HepG2 (cell line): Measurements from ENCODE around the gene CBFA2T2. TPM values are rescaled to one million over a fixed set of nuclear protein-coding genes. Genes with fewer than 3 reads are reported as not detected.
A peak's percentile ranks its signal among the peaks of the same experiment; 100 is the strongest.

Experiments
- ATRX ChIP-seq: sonication (generic); formaldehyde crosslinking; IDR thresholded peaks from 2 replicates; pipeline ENCODE4 v1.4.0; 2020; ENCODE audit warnings: missing genetic modification reagents, borderline replicate concordance
- CREB1 ChIP-seq, 2 experiments: fragments of 450-650 bp in 1 of 2; IDR thresholded peaks; 2 replicates each; pipeline ENCODE4 v1.6.1; 2016 to 2017; ENCODE audit warnings: control low read depth in 1 of 2, mild to moderate bottlenecking in 1 of 2, missing compliant biosample characterization in 1 of 2, missing genetic modification characterization in 1 of 2
- HMG20A ChIP-seq: IDR thresholded peaks from 2 replicates; pipeline ENCODE4 v1.6.1; 2016; ENCODE audit warnings: borderline replicate concordance
- HNF4G ChIP-seq, 2 experiments: sonication (generic) in 1 of 2; formaldehyde crosslinking in 1 of 2; IDR thresholded peaks; 2 replicates each; pipeline versions ENCODE4 v1.4.0 to v1.6.1; 2011 to 2020; ENCODE audit warnings: borderline replicate concordance in 2 of 2, low read depth in 2 of 2, mild to moderate bottlenecking in 2 of 2, low read length in 1 of 2, missing genetic modification reagents in 1 of 2, moderate library complexity in 1 of 2
- HNRNPK ChIP-seq: fragments of 200-400 bp; formaldehyde crosslinking; IDR thresholded peaks from 2 replicates; pipeline ENCODE4 v1.6.1; 2018; ENCODE audit warnings: low read length, low read depth, moderate library complexity, mild to moderate bottlenecking; ENCODE audit not compliant: poor library complexity, severe bottlenecking
- JARID2 ChIP-seq: sonication (generic); formaldehyde crosslinking; IDR thresholded peaks from 2 replicates; pipeline ENCODE4 v1.8.1; 2023; ENCODE audit warnings: missing genetic modification reagents, inconsistent platforms; ENCODE audit not compliant: insufficient replicate concordance
- MED13 ChIP-seq: sonication (generic); formaldehyde crosslinking; IDR thresholded peaks from 2 replicates; pipeline ENCODE4 v1.5.0; 2020; ENCODE audit warnings: missing genetic modification reagents
- NRL ChIP-seq: sonication (generic); formaldehyde crosslinking; IDR thresholded peaks from 2 replicates; pipeline ENCODE4 v1.5.0; 2020; ENCODE audit warnings: missing genetic modification reagents, mild to moderate bottlenecking, moderate library complexity, borderline replicate concordance
- POLR2AphosphoS2 ChIP-seq: IDR thresholded peaks from 2 replicates; pipeline ENCODE4 v1.6.1; 2011; ENCODE audit warnings: low read depth, low read length, improper control_type of control experiment
- SOX13 ChIP-seq, 3 experiments: fragments of 450-650 bp in 1 of 3; sonication (generic) in 1 of 3; formaldehyde crosslinking in 1 of 3; IDR thresholded peaks in 2 of 3; conservative IDR thresholded peaks in 1 of 3; 2 replicates each; pipeline versions ENCODE4 v1.5.0 to v1.6.1; 2016 to 2020; ENCODE audit warnings: antibody characterized with exemption in 1 of 3, mild to moderate bottlenecking in 1 of 3, missing compliant biosample characterization in 1 of 3, missing genetic modification reagents in 1 of 3, moderate library complexity in 1 of 3
- SRSF4 ChIP-seq: fragments of 200-400 bp; formaldehyde crosslinking; IDR thresholded peaks from one replicate; pipeline ENCODE4 v1.6.1; 2018; ENCODE audit warnings: mild to moderate bottlenecking, low read depth, low read length, moderate library complexity; ENCODE audit not compliant: poor library complexity, severe bottlenecking
- ZNF256 ChIP-seq: sonication (generic); formaldehyde crosslinking; conservative IDR thresholded peaks from 2 replicates; pipeline ENCODE4 v1.4.0; 2020; ENCODE audit warnings: missing genetic modification reagents
- ZNF263 ChIP-seq: sonication (generic); formaldehyde crosslinking; IDR thresholded peaks from 2 replicates; pipeline ENCODE4 v1.4.0; 2020; ENCODE audit warnings: missing genetic modification reagents
- ZNF274 ChIP-seq: sonication (generic); formaldehyde crosslinking; IDR thresholded peaks from 2 replicates; pipeline ENCODE4 v1.5.1; 2020; ENCODE audit warnings: mild to moderate bottlenecking, missing genetic modification reagents
- ZNF550 ChIP-seq: sonication (generic); formaldehyde crosslinking; IDR thresholded peaks from 2 replicates; pipeline ENCODE4 v1.4.0; 2020; ENCODE audit warnings: mild to moderate bottlenecking, missing genetic modification reagents, borderline replicate concordance
- ZNF570 ChIP-seq: sonication (generic); formaldehyde crosslinking; IDR thresholded peaks from 2 replicates; pipeline ENCODE4 v1.4.0; 2020; ENCODE audit warnings: mild to moderate bottlenecking, missing genetic modification reagents, borderline replicate concordance
- ZNF616 ChIP-seq: sonication (generic); formaldehyde crosslinking; IDR thresholded peaks from 2 replicates; pipeline ENCODE4 v1.5.0; 2020; ENCODE audit warnings: low read depth, mild to moderate bottlenecking, missing genetic modification reagents
- ZNF7 ChIP-seq: IDR thresholded peaks from 2 replicates; pipeline ENCODE4 v1.6.1; 2016; ENCODE audit warnings: missing biosample characterization, missing genetic modification reagents
- ZNF75D ChIP-seq: sonication (generic); formaldehyde crosslinking; IDR thresholded peaks from 2 replicates; pipeline ENCODE4 v1.8.1; 2023; ENCODE audit warnings: missing genetic modification reagents, mild to moderate bottlenecking, borderline replicate concordance
- ZNF772 ChIP-seq: sonication (generic); formaldehyde crosslinking; IDR thresholded peaks from 2 replicates; pipeline ENCODE4 v1.5.0; 2020; ENCODE audit warnings: mild to moderate bottlenecking, missing genetic modification reagents
- ZNF83 ChIP-seq: sonication (generic); formaldehyde crosslinking; IDR thresholded peaks from 2 replicates; pipeline ENCODE4 v1.4.0; 2020; ENCODE audit warnings: missing genetic modification reagents, mild to moderate bottlenecking, borderline replicate concordance
- ZSCAN22 ChIP-seq: sonication (generic); formaldehyde crosslinking; IDR thresholded peaks from 2 replicates; pipeline ENCODE4 v1.4.0; 2020; ENCODE audit warnings: mild to moderate bottlenecking, missing genetic modification reagents
- polyA plus RNA-seq, 8 experiments: library from polyadenylated mRNA; depleted of rRNA in 3 of 8; stranded (reverse) in 7 of 8; unstranded in 1 of 8; fragments of >200 nt; fragmentation: Illumina TruSeq in 4 of 8; extraction: Trizol in 4 of 8; gene quantifications; 2 replicates each; pipeline versions ENCODE4 v1.2.1 to v1.2.3, GENCODE V29; 2011 to 2016; ENCODE audit warnings: low read depth in 4 of 8, missing spikeins in 1 of 8, mixed read lengths in 1 of 8; ENCODE audit not compliant: insufficient read depth in 1 of 8
- total RNA-seq, 5 experiments: library from RNA; depleted of rRNA; stranded (reverse); fragments of >200 nt; fragmentation: Illumina TruSeq; extraction: Trizol; gene quantifications; 2 replicates each; pipeline ENCODE4 v1.2.3, GENCODE V29; 2016; ENCODE audit warnings: low read depth in 1 of 5
- TF ChIP-seq, protein P1 (sequence below): sonication (generic); formaldehyde crosslinking; IDR thresholded peaks from 2 replicates; pipeline ENCODE4 v1.8.0; 2022; ENCODE audit warnings: missing genetic modification reagents, mild to moderate bottlenecking, borderline replicate concordance
- TF ChIP-seq, protein P2 (sequence below): IDR thresholded peaks from 2 replicates; pipeline ENCODE4 v1.6.1; 2016; ENCODE audit warnings: low read depth, borderline replicate concordance
- TF ChIP-seq, protein P3 (sequence below): sonication (generic); formaldehyde crosslinking; IDR thresholded peaks from 2 replicates; pipeline ENCODE4 v1.5.1; 2020; ENCODE audit warnings: mild to moderate bottlenecking, moderate library complexity, missing genetic modification reagents

Gene CBFA2T2
- total and polyA plus RNA-seq, 2 of the 13 experiments (the other 11 are each of a cell fraction or from before 2014, with no cell fraction given): 6.3 to 21.2 TPM

DNA sequence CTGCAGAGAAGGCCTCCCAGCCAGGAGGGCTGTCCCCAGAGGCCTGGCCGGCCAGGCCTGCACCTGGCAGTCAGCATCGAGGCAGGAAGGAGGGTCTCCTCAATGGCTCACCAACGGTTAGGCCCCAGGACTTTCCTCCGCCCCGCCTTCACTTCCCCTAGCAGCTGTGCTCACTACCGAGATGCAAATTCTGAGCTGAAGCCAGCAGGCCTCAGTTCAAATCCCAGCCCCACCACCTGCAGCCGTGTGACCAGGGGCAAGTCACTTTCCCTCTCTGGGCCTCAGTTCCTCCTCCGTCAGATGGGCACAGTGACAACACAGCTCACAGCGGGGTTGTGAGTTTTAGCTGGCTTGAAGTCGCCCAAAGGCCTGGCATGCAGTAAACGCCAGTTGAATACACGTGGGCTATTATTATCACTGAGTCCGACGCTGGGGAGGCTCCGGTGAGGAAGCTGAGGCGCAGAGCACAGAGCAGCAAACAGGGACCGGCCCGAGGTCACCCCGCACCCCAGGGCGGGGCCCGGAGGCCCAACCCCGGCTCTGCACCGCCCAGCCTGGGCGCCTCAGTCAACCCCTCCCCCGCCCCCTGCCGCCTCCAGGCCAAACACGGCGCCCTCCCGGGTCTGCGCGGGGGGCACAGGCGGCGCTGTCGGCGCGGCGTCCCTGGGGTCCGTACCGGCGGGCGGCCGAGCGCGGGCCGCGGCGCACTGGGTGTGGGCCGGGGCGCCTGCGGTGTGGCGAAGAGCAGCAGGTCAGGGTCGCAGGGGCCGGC, 195.6 kb downstream of the CBFA2T2 start (continued):
- TF ChIP-seq, protein P1, sequence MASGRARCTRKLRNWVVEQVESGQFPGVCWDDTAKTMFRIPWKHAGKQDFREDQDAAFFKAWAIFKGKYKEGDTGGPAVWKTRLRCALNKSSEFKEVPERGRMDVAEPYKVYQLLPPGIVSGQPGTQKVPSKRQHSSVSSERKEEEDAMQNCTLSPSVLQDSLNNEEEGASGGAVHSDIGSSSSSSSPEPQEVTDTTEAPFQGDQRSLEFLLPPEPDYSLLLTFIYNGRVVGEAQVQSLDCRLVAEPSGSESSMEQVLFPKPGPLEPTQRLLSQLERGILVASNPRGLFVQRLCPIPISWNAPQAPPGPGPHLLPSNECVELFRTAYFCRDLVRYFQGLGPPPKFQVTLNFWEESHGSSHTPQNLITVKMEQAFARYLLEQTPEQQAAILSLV: no peak; the same call in 1 of the 2 replicates
- TF ChIP-seq ZNF83 (no peak), ATRX (CRISPR knock-in tag) (no peak), POLR2AphosphoS2 (no peak), HMG20A (CRISPR knock-in tag) (no peak), ZNF75D (CRISPR knock-in tag) (no peak), ZSCAN22 (0 out of 2 replicates have a peak, but pooled peaks have one; percentile 81), JARID2 (CRISPR knock-in tag) (no peak), NRL (CRISPR knock-in tag) (peak; percentile 86), ZNF263 (CRISPR knock-in tag) (peak; percentile 40; the same call in 1 of the 2 replicates), SOX13 (IDR thresholded peaks at IDR 0.05) (no peak), SOX13 (CRISPR knock-in tag; conservative IDR thresholded peaks at IDR 0.05 in 1 of 2, IDR thresholded peaks at IDR 0.05 in 1 of 2) (peak; percentile 16 to 19; a peak in 1 of 4 replicates), ZNF772 (CRISPR knock-in tag) (peak; percentile 15; the same call in 1 of the 2 replicates), ZNF7 (no peak), ZNF616 (no peak), HNF4G (IDR thresholded peaks at IDR 0.05; ENCODE audit: borderline replicate concordance, low read depth, low read length) (peak; percentile 18; the same call in 1 of the 2 replicates), HNF4G (CRISPR knock-in tag; IDR thresholded peaks at IDR 0.05; ENCODE audit: borderline replicate concordance, low read depth) (0 out of 2 replicates have a peak, but pooled peaks have one; percentile 34), ZNF256 (CRISPR knock-in tag) (peak; percentile 90), SRSF4 (no peak), MED13 (CRISPR knock-in tag) (0 out of 2 replicates have a peak, but pooled peaks have one; percentile 76), CREB1 (IDR thresholded peaks at IDR 0.05) (no peak), CREB1 (CRISPR knock-in tag; IDR thresholded peaks at IDR 0.05) (no peak), ZNF274 (CRISPR knock-in tag) (peak; percentile 50; the same call in 1 of the 2 replicates), ZNF570 (CRISPR knock-in tag) (no peak), ZNF550 (CRISPR knock-in tag) (no peak), HNRNPK (no peak)
- TF ChIP-seq, protein P2, sequence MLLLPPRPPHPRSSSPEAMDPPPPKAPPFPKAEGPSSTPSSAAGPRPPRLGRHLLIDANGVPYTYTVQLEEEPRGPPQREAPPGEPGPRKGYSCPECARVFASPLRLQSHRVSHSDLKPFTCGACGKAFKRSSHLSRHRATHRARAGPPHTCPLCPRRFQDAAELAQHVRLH (CRISPR knock-in tag): peak; percentile 29; the same call in 1 of the 2 replicates
- TF ChIP-seq, protein P3, sequence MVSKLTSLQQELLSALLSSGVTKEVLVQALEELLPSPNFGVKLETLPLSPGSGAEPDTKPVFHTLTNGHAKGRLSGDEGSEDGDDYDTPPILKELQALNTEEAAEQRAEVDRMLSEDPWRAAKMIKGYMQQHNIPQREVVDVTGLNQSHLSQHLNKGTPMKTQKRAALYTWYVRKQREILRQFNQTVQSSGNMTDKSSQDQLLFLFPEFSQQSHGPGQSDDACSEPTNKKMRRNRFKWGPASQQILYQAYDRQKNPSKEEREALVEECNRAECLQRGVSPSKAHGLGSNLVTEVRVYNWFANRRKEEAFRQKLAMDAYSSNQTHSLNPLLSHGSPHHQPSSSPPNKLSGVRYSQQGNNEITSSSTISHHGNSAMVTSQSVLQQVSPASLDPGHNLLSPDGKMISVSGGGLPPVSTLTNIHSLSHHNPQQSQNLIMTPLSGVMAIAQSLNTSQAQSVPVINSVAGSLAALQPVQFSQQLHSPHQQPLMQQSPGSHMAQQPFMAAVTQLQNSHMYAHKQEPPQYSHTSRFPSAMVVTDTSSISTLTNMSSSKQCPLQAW (CRISPR knock-in tag): 0 out of 2 replicates have a peak, but pooled peaks have one; percentile 22
